HG03175 (cell line): ENCODE measurements around the gene AKR7A3.
"Not testable (repeated sequence)": the region's sequence is repeated elsewhere in the genome, so short reads cannot be mapped to it uniquely, and the experiment has no call there.

Source experiments
- ATAC-seq: cut with Tn5 transposase; IDR thresholded peaks from one replicate; pipeline ENCODE4 v1.9.1; 2021; ENCODE audit warnings: mild to moderate bottlenecking, moderate library complexity; ENCODE audit not compliant: unreplicated experiment

AKR7A3 gene

GRCh38 chr1:19321071-19321470 is 32.5 kb upstream of the AKR7A3 start:
- ATAC-seq, result no peak

GRCh38 chr1:19319196-19319595 is 30.6 kb upstream of the AKR7A3 start:
- no peak for ATAC-seq

GRCh38 chr1:19317126-19317910 is 28.7 kb upstream of the AKR7A3 start:
- no peak for ATAC-seq

- ATAC-seq, result peak; percentile 37
Measured at GRCh38 chr1:19315378-19316198, 27.0 kb upstream of the AKR7A3 start.

- no peak for ATAC-seq
Measured at GRCh38 chr1:19313961-19314882, 25.7 kb upstream of the AKR7A3 start.

- no peak for ATAC-seq
Measured at GRCh38 chr1:19313636-19313959, 25.0 kb upstream of the AKR7A3 start.

GRCh38 chr1:19312782-19313635 is 24.4 kb upstream of the AKR7A3 start:
- ATAC-seq, result peak; percentile 24

- ATAC-seq, result peak; percentile 72
Measured at GRCh38 chr1:19311931-19312781, 23.6 kb upstream of the AKR7A3 start, which contains the start of the genes AKR7A2 and SLC66A1. Gene AKR7A2 (minus strand): TSS chr1:19312144. CDS start chr1:19312124, 20 bp downstream. Gene SLC66A1 (plus strand): TSS chr1:19312326. CDS start chr1:19317678, 5,352 bp downstream.

GRCh38 chr1:19311503-19311930 is 22.9 kb upstream of the AKR7A3 start:
- ATAC-seq, result peak; percentile 4

GRCh38 chr1:19310720-19311502 is 22.3 kb upstream of the AKR7A3 start:
- ATAC-seq, result no peak

- ATAC-seq, result no peak
Measured at GRCh38 chr1:19310061-19310460, 21.5 kb upstream of the AKR7A3 start.

GRCh38 chr1:19309123-19309813 is 20.7 kb upstream of the AKR7A3 start:
- no peak for ATAC-seq

GRCh38 chr1:19308509-19308907 is 19.9 kb upstream of the AKR7A3 start:
- no peak for ATAC-seq

- ATAC-seq, result no peak
Measured at GRCh38 chr1:19307794-19308508, 19.4 kb upstream of the AKR7A3 start.

GRCh38 chr1:19306941-19307340 is 18.4 kb upstream of the AKR7A3 start:
- no peak for ATAC-seq

GRCh38 chr1:19305880-19306279 is 17.3 kb upstream of the AKR7A3 start:
- no peak for ATAC-seq

GRCh38 chr1:19304081-19304480 is 15.5 kb upstream of the AKR7A3 start:
- not testable (repeated sequence) for ATAC-seq
